Glutamatergic neuron (in vitro differentiated cells): Measurements from ENCODE around the gene OGFOD2. TPM values are rescaled to one million over a fixed set of nuclear protein-coding genes. Genes with fewer than 3 reads are reported as not detected.
"Not testable (repeated sequence)": the region's sequence is repeated elsewhere in the genome, so short reads cannot be mapped to it uniquely, and the experiment has no call there.

Experiments used
- DNase-seq: peaks from one replicate; pipeline ENCODE4 v3.0.0; 2022
- H3K27ac Mint-ChIP-seq: one replicate; pipeline ENCODE4 v1.8.0; 2020; ENCODE audit warnings: mild to moderate bottlenecking, mixed read lengths, inconsistent platforms; ENCODE audit not compliant: unreplicated experiment
- H3K27me3 Mint-ChIP-seq: one replicate; pipeline ENCODE4 v1.8.0; 2020; ENCODE audit warnings: mild to moderate bottlenecking, moderate library complexity, mixed read lengths, inconsistent platforms; ENCODE audit not compliant: unreplicated experiment
- H3K36me3 Mint-ChIP-seq: one replicate; pipeline ENCODE4 v1.8.0; 2020; ENCODE audit warnings: mild to moderate bottlenecking, mixed read lengths, inconsistent platforms; ENCODE audit not compliant: unreplicated experiment
- H3K4me1 Mint-ChIP-seq: one replicate; pipeline ENCODE4 v1.8.0; 2020; ENCODE audit warnings: mild to moderate bottlenecking, low read depth, mixed read lengths, inconsistent platforms; ENCODE audit not compliant: unreplicated experiment
- H3K4me3 Mint-ChIP-seq: one replicate; pipeline ENCODE4 v1.8.0; 2020; ENCODE audit warnings: mild to moderate bottlenecking, mixed read lengths, inconsistent platforms; ENCODE audit not compliant: unreplicated experiment
- H3K9me3 Mint-ChIP-seq: one replicate; pipeline ENCODE4 v1.8.0; 2020; ENCODE audit warnings: mild to moderate bottlenecking, moderate library complexity, mixed read lengths, inconsistent platforms; ENCODE audit not compliant: unreplicated experiment
- CTCF ChIP-seq: fragments of 200-600 bp; sonication (generic); IDR thresholded peaks from one replicate; pipeline ENCODE4 v1.5.0; 2021; ENCODE audit not compliant: partially characterized antibody, unreplicated experiment
- total RNA-seq: library from RNA; stranded (reverse); fragmentation: NEBNext Ultra II Directional; extraction: Animal tissue kit (Norgen Biotek cat#: 25700); gene quantifications from one replicate; pipeline ENCODE4 v1.2.1, GENCODE V29; 2021; ENCODE audit not compliant: unreplicated experiment

Gene OGFOD2
- total RNA-seq, 1 donor from 2014 or later: 15.3 TPM

- Mint-ChIP-seq H3K27me3 (peaks cover 4% of the 10 kb centered on the region), H3K4me3 (no peak overlapping the region), H3K36me3 (no peaks in the 10 kb centered on the region), H3K9me3 (peaks cover 2% of the 10 kb centered on the region), H3K4me1 (no peaks in the 10 kb centered on the region), H3K27ac (no peak overlapping the region)
- no peak for DNase-seq
- no peak for TF ChIP-seq CTCF
Observed at GRCh38 chr12:122939125-122939524, 35.9 kb upstream of the OGFOD2 start.

DNA sequence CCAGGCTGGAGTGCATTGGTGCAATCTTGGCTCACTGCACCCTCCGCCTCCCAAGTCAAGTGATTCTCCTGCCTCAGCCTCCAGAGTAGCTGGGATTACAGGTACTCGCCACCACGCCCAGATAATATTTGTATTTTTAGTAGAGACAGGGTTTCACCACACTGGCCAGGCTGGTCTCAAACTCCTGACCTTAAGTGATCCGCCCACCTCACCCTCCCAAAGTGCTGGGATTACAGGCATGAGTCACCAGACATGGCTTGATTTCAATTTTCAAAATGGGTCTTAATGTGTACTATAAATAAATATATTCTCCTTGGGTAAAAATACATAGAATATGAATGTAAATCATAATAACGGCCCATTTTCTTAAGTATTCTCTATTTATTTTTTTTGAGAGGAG is 33.7 kb upstream of the OGFOD2 start:
- not testable (repeated sequence) for H3K4me3 Mint-ChIP-seq, H3K36me3 Mint-ChIP-seq, DNase-seq, H3K9me3 Mint-ChIP-seq, H3K4me1 Mint-ChIP-seq, H3K27me3 Mint-ChIP-seq, H3K27ac Mint-ChIP-seq

GRCh38 chr12:122942637-122943036 is 32.4 kb upstream of the OGFOD2 start:
- H3K4me1 Mint-ChIP-seq: no peaks in the 10 kb centered on the region
- H3K27me3 Mint-ChIP-seq: peaks cover 4% of the 10 kb centered on the region
- no peak overlapping the region for H3K27ac Mint-ChIP-seq
- H3K9me3 Mint-ChIP-seq: peaks cover 4% of the 10 kb centered on the region
- no peaks in the 10 kb centered on the region for H3K36me3 Mint-ChIP-seq
- no peak for TF ChIP-seq CTCF
- no peak for DNase-seq
- no peak overlapping the region for H3K4me3 Mint-ChIP-seq

GRCh38 chr12:122943196-122943595 is 31.8 kb upstream of the OGFOD2 start:
- Mint-ChIP-seq H3K9me3 (peaks cover 4% of the 10 kb centered on the region), H3K27me3 (peaks cover 4% of the 10 kb centered on the region), H3K4me1 (no peaks in the 10 kb centered on the region), H3K27ac (no peak overlapping the region), H3K4me3 (no peak overlapping the region), H3K36me3 (no peaks in the 10 kb centered on the region)
- no peak for DNase-seq
- TF ChIP-seq CTCF: no peak

GRCh38 chr12:122944605-122945592 is 30.1 kb upstream of the OGFOD2 start:
- Mint-ChIP-seq H3K27me3 (peaks cover 2% of the 10 kb centered on the region), H3K27ac (no peak overlapping the region), H3K4me1 (no peaks in the 10 kb centered on the region)

More at GRCh38 chr12:122944605-122945592, 30.1 kb upstream of the OGFOD2 start:
- Mint-ChIP-seq H3K9me3 (peaks cover 1% of the 10 kb centered on the region), H3K36me3 (no peaks in the 10 kb centered on the region), H3K4me3 (no peak overlapping the region)
- TF ChIP-seq CTCF: no peak
- DNase-seq: no peak
